Measurements from ENCODE around the gene CNKSR1. TPM values are rescaled to one million over a fixed set of nuclear protein-coding genes. Genes with fewer than 3 reads are reported as not detected.

Gene CNKSR1
- total and polyA plus RNA-seq, 2 of the 8 experiments (the other 6 are each of a cell fraction or from before 2014, with no cell fraction given), result 13.9 to 14.5 TPM

- TF ChIP-seq TAF1 (IDR thresholded peaks at IDR 0.05; ENCODE audit: low read depth, low read length) (no peak), SIRT6 (IDR thresholded peaks at IDR 0.05; ENCODE audit: low read length) (no peak), SRF (IDR thresholded peaks at IDR 0.05; ENCODE audit: low read depth, low read length) (no peak), POLR2A (IDR thresholded peaks at IDR 0.05; ENCODE audit: control extremely low read depth in 1 of 2, low read depth in 2 of 2, low read length in 2 of 2) (no peak), SP1 (IDR thresholded peaks at IDR 0.05; ENCODE audit: low read depth, low read length) (no peak), SUZ12 (IDR thresholded peaks at IDR 0.05; ENCODE audit: low read length) (no peak)
- TF ChIP-seq, protein P1, sequence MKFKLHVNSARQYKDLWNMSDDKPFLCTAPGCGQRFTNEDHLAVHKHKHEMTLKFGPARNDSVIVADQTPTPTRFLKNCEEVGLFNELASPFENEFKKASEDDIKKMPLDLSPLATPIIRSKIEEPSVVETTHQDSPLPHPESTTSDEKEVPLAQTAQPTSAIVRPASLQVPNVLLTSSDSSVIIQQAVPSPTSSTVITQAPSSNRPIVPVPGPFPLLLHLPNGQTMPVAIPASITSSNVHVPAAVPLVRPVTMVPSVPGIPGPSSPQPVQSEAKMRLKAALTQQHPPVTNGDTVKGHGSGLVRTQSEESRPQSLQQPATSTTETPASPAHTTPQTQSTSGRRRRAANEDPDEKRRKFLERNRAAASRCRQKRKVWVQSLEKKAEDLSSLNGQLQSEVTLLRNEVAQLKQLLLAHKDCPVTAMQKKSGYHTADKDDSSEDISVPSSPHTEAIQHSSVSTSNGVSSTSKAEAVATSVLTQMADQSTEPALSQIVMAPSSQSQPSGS (IDR thresholded peaks at IDR 0.05; ENCODE audit: low read length), result no peak
These were observed 14.4 kb downstream of the CNKSR1 start (continued) for GRCh38 chr1:26191739-26192138.
